Loucy (cell line): Measurements from ENCODE around the gene CEP41.

Experiments
- H2AFZ ChIP-seq: fragments of 200-600 bp; sonication (generic); 2 replicates; pipeline ENCODE4 v1.6.0; 2016; ENCODE audit warnings: antibody characterized with exemption, mild to moderate bottlenecking, low read length, moderate library complexity
- H3F3A ChIP-seq: fragments of 200-600 bp; 2 replicates; pipeline ENCODE4 v1.6.0; 2016; ENCODE audit warnings: antibody characterized with exemption, low read depth, mild to moderate bottlenecking
- H3K27me3 ChIP-seq: fragments of 200-600 bp; sonication (generic); 2 replicates; pipeline ENCODE4 v1.6.1; 2014; ENCODE audit warnings: low read length, mild to moderate bottlenecking; ENCODE audit not compliant: insufficient read depth, poor library complexity, severe bottlenecking
- H3K36me3 ChIP-seq: fragments of 200-600 bp; sonication (generic); 2 replicates; pipeline ENCODE4 v1.6.1; 2016; ENCODE audit warnings: low read length; ENCODE audit not compliant: insufficient read depth
- H3K4me1 ChIP-seq: fragments of 200-600 bp; sonication (generic); 2 replicates; pipeline ENCODE4 v1.5.1; 2014; ENCODE audit warnings: low read length, mild to moderate bottlenecking; ENCODE audit not compliant: insufficient read depth, poor library complexity, severe bottlenecking
- H3K4me2 ChIP-seq: fragments of 200-600 bp; sonication (generic); 2 replicates; pipeline ENCODE4 v1.6.0; 2014; ENCODE audit warnings: antibody characterized with exemption, low read length, low read depth, mild to moderate bottlenecking; ENCODE audit not compliant: poor library complexity, severe bottlenecking
- H3K4me3 ChIP-seq: fragments of 200-600 bp; sonication (generic); 2 replicates; pipeline ENCODE4 v1.5.1; 2014; ENCODE audit warnings: low read length, mild to moderate bottlenecking, mixed read lengths; ENCODE audit not compliant: poor library complexity, severe bottlenecking
- H3K79me2 ChIP-seq: fragments of 200-600 bp; sonication (generic); 2 replicates; pipeline ENCODE4 v1.6.1; 2014; ENCODE audit warnings: low read length; ENCODE audit not compliant: insufficient read depth
- H3K9ac ChIP-seq: fragments of 200-600 bp; sonication (generic); 2 replicates; pipeline ENCODE4 v1.6.0; 2014; ENCODE audit warnings: mild to moderate bottlenecking, low read depth, low read length, moderate library complexity; ENCODE audit not compliant: poor library complexity, severe bottlenecking
- H3K9me2 ChIP-seq: fragments of 200-600 bp; sonication (generic); replicated peaks from 2 replicates; pipeline ENCODE4 v1.6.1; 2016; ENCODE audit warnings: low read depth, low read length, mixed read lengths
- H3K9me3 ChIP-seq: fragments of 200-600 bp; sonication (generic); 2 replicates; pipeline ENCODE4 v1.6.1; 2014; ENCODE audit warnings: mild to moderate bottlenecking, antibody characterized with exemption, low read length, low read depth; ENCODE audit not compliant: insufficient read depth
- H4K20me1 ChIP-seq: fragments of 200-600 bp; sonication (generic); 2 replicates; pipeline ENCODE4 v1.6.0; 2014; ENCODE audit warnings: antibody characterized with exemption, low read length, mild to moderate bottlenecking; ENCODE audit not compliant: insufficient read depth, poor library complexity, severe bottlenecking
- CTCF ChIP-seq: fragments of 200-600 bp; sonication (generic); conservative IDR thresholded peaks from 2 replicates; pipeline ENCODE4 v1.5.1; 2014; ENCODE audit warnings: mild to moderate bottlenecking, antibody characterized with exemption, low read length
- EZH2phosphoT487 ChIP-seq: fragments of 200-600 bp; IDR thresholded peaks from 2 replicates; pipeline ENCODE4 v1.6.1; 2018; ENCODE audit warnings: antibody characterized with exemption, mild to moderate bottlenecking, moderate library complexity, borderline replicate concordance

The CEP41 gene

DNA sequence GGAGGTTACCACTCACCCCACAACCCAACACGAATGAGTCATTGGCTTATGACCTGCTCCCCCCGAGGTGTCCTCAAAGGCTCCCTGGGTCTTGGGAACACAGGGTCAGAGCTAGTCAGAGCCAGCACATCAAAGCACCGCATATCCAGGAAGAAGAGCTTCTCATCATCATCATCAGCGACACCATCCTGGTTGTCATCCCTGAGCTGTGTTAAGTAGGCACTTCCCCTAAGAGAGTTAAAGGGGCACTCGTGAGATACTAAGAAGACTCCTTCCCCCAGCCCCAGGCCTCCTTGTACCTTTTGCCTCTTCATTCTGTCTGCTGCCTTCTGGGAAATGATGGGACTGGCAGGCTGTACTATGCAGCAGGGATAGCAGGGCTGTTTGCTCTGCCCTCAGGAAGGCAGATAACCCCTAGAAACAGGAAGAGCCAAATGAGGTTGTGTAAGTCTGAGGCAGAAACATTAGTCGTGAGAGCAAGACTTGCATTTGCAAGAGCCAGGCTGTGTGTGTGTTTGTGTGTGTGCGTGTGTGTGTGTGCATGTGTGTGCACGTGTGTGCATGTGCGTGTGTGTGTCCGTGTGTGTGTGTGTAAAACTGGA, 71.6 kb downstream of the CEP41 start:
- Histone ChIP-seq H3K4me3 (no peak overlapping the region), H2AFZ (peak overlapping the region; percentile 61; the same call in 1 of the 2 replicates), H3K36me3 (no peaks in the 10 kb centered on the region), H3K9ac (no peak overlapping the region), H3K9me3 (no peaks in the 10 kb centered on the region), H3K79me2 (no peaks in the 10 kb centered on the region), H3K27me3 (no peaks in the 10 kb centered on the region), H3K4me1 (peaks cover 35% of the 10 kb centered on the region), H4K20me1 (no peaks in the 10 kb centered on the region), H3K4me2 (peak overlapping the region; percentile 5), H3K9me2 (no peaks in the 10 kb centered on the region), H3F3A (no peaks in the 10 kb centered on the region)
- TF ChIP-seq EZH2phosphoT487 (no peak), CTCF (no peak)

GRCh38 chr7:130367836-130368746, 72.7 kb downstream of the CEP41 start:
- Histone ChIP-seq H3F3A (no peaks in the 10 kb centered on the region), H4K20me1 (no peaks in the 10 kb centered on the region), H3K9me3 (no peaks in the 10 kb centered on the region), H3K27me3 (no peaks in the 10 kb centered on the region), H3K36me3 (no peaks in the 10 kb centered on the region), H3K9ac (peak overlapping the region; percentile 23), H3K9me2 (no peaks in the 10 kb centered on the region), H3K4me2 (peak overlapping the region; percentile 37), H2AFZ (no peak overlapping the region; the same call in 1 of the 2 replicates), H3K79me2 (no peaks in the 10 kb centered on the region), H3K4me1 (peaks cover 35% of the 10 kb centered on the region), H3K4me3 (no peak overlapping the region)
- TF ChIP-seq CTCF (no peak), EZH2phosphoT487 (no peak)

- Histone ChIP-seq H4K20me1 (no peaks in the 10 kb centered on the region), H3K9ac (no peak overlapping the region), H3K9me3 (no peaks in the 10 kb centered on the region), H3K79me2 (no peaks in the 10 kb centered on the region), H3F3A (no peaks in the 10 kb centered on the region), H3K4me3 (no peak overlapping the region), H3K36me3 (no peaks in the 10 kb centered on the region), H2AFZ (peak overlapping the region; percentile 37; the same call in 1 of the 2 replicates), H3K9me2 (no peaks in the 10 kb centered on the region), H3K4me1 (peaks cover 35% of the 10 kb centered on the region), H3K4me2 (peak overlapping the region; percentile 37), H3K27me3 (no peaks in the 10 kb centered on the region)
- TF ChIP-seq CTCF (no peak), EZH2phosphoT487 (no peak)
Measured at GRCh38 chr7:130367088-130367755, 73.6 kb downstream of the CEP41 start.
